Pancreas (tissue), 10 donors: Measurements from ENCODE around the gene RBM4. TPM values are rescaled to one million over a fixed set of nuclear protein-coding genes. Genes with fewer than 3 reads are reported as not detected.

Source experiments
- ATAC-seq, 4 donors: fragments of 200-7000 bp; cut with Tn5 transposase; one replicate each; pipeline versions ENCODE4 v1.8.0 to v1.9.1; 2020; ENCODE audit warnings: mild to moderate bottlenecking in 4 of 4, moderate library complexity in 4 of 4
- DNase-seq, 6 donors: peaks; one replicate each; pipeline ENCODE4 v3.0.0-alpha.2; 2020
- FAIRE-seq: peaks from 2 replicates; lab custom pipeline; 2012; peaks lifted over from hg19 to GRCh38; lab: Jason Lieb, UNC
- H3K27ac ChIP-seq, 4 donors: fragments of 200-600 bp; sonication (generic); 1 replicate in 3 of 4; 2 replicates in 1 of 4; pipeline versions ENCODE4 v1.5.0 to v1.8.0; 2020
- H3K27me3 ChIP-seq, 4 donors: fragments of 200-600 bp; one replicate each; pipeline ENCODE4 v1.8.0; 2021
- H3K36me3 ChIP-seq, 3 donors: fragments of 200-600 bp; sonication (generic) in 1 of 3; one replicate each; pipeline versions ENCODE4 v1.5.0 to v1.8.0; 2020 to 2021
- H3K4me1 ChIP-seq, 3 donors: fragments of 200-600 bp; one replicate each; pipeline ENCODE4 v1.8.0; 2021
- H3K4me3 ChIP-seq, 4 donors: fragments of 200-600 bp; sonication (generic) in 2 of 4; one replicate each; pipeline versions ENCODE4 v1.5.0 to v1.8.0; 2020 to 2021
- H3K9me3 ChIP-seq, 4 donors: fragments of 200-600 bp; one replicate each; pipeline ENCODE4 v1.8.0; 2021
- CTCF ChIP-seq, 4 donors: fragments of 200-600 bp; sonication (generic) in 3 of 4; IDR thresholded peaks; one replicate each; pipeline versions ENCODE4 v1.5.0 to v1.8.0; 2021; ENCODE audit warnings: antibody characterized with exemption in 4 of 4
- WGBS, 2 donors: extraction: QIAGEN DNeasy Blood & Tissue Kit; methylation state at CpG; one replicate each; pipeline ENCODE4 v1.1.7; 2013; 5-methylcytosine and 5-hydroxymethylcytosine counted together
- intact Hi-C, 3 donors: fragments of 100-400 bp; cut with DNase I; formaldehyde crosslinking; loops; one replicate each; pipeline versions ENCODE4 v1.11.1 to v1.14.2; 2022
- polyA plus RNA-seq, 2 donors: library from polyadenylated mRNA; stranded (reverse); fragments of 200-250 nt; gene quantifications; one replicate each; pipeline ENCODE4 v1.2.3, GENCODE V29; 2013
- total RNA-seq, 6 donors: library from RNA; stranded (reverse); fragmentation: NEBNext Ultra II Directional in 4 of 6; extraction: Animal tissue kit (Norgen Biotek cat#: 25700) in 4 of 6; gene quantifications; one replicate each; pipeline versions ENCODE4 v1.2.1 to v1.2.4, GENCODE V29; 2021 to 2023
- donor health status: healthy with polysubstance abuse.
- donor health status: DM: no; HTN: no; CAD: no; lungs with moderate emphysema.
- donor health status: DM: no; HTN: no; CAD: no.
- donor health status: control.
- donor health status: control.
- donor health status: Bipolar disorder and iron deficiency.
- donor health status: DM: yes; HTN: yes; CAD: no.
- donor health status: DM: no; HTN: no; CAD: no.
- donor health status: DM: no; HTN: no; CAD: no.
- donor health status: DM: yes; HTN: yes; CAD: no.

RBM4 gene
- total and polyA plus RNA-seq, 8 donors: 47.5 to 84.2 (median 65.1) TPM

- no peaks in the 10 kb centered on the region for H3K27me3 ChIP-seq
- no peak for ATAC-seq
- no peak for TF ChIP-seq CTCF (IDR thresholded peaks at IDR 0.05)
- H3K27ac ChIP-seq: no peak overlapping the region
- intact Hi-C loops: loop anchor here in 2 of 3 donors (5.0 kb wide), 2 partner anchors 141 to 151 kb away; partner anchors contain the start of gene RCE1 (in 1 of the 2)
- no peak overlapping the region for H3K4me3 ChIP-seq
- H3K36me3 ChIP-seq: peaks cover 0 to 30% (median 0%) of the 10 kb centered on the region in 3 donors
- no peaks in the 10 kb centered on the region for H3K9me3 ChIP-seq
- peak in 2 of 6 donors; percentile 45 to 67 for DNase-seq
- H3K4me1 ChIP-seq: no peaks in the 10 kb centered on the region
- WGBS, 2 donors: 91 to 92% methylated on average over 38 of the region's 38 CpGs
- FAIRE-seq: no peak
Observed at GRCh38 chr11:66691311-66691980, 52.9 kb downstream of the RBM4 start.

GRCh38 chr11:66692446-66692845 lies 53.9 kb downstream of the RBM4 start:
- Histone ChIP-seq H3K9me3 (no peaks in the 10 kb centered on the region), H3K27me3 (no peaks in the 10 kb centered on the region), H3K36me3 (peaks cover 0 to 30% (median 0%) of the 10 kb centered on the region in 3 donors), H3K4me3 (no peak overlapping the region), H3K27ac (no peak overlapping the region), H3K4me1 (no peaks in the 10 kb centered on the region)
- FAIRE-seq (no peak), ATAC-seq (no peak), DNase-seq (peak in 2 of 6 donors; percentile 48 to 62)
- no peak for TF ChIP-seq CTCF (IDR thresholded peaks at IDR 0.05)
- 90 to 93% methylated on average over 18 of the region's 18 CpGs for WGBS, 2 donors
- intact Hi-C loops: loop anchor here in 2 of 3 donors (5.0 kb wide), 2 partner anchors 140 to 150 kb away; partner anchors contain the start of gene RCE1 (in 1 of the 2)

GRCh38 chr11:66692871-66693331 lies 54.4 kb downstream of the RBM4 start:
- no peak overlapping the region for H3K27ac ChIP-seq
- 88 to 93% methylated on average over 20 of the region's 20 CpGs for WGBS, 2 donors
- intact Hi-C loops: loop anchor here in 2 of 3 donors (5.0 kb wide), 2 partner anchors 139 to 149 kb away; partner anchors contain the start of gene RCE1 (in 1 of the 2)
- DNase-seq (peak in 2 of 6 donors; percentile 46 to 63), FAIRE-seq (no peak), ATAC-seq (no peak)
- no peaks in the 10 kb centered on the region for H3K27me3 ChIP-seq
- no peaks in the 10 kb centered on the region for H3K9me3 ChIP-seq
- H3K36me3 ChIP-seq: peaks cover 0 to 33% (median 0%) of the 10 kb centered on the region in 3 donors
- H3K4me3 ChIP-seq: no peak overlapping the region
- no peak for TF ChIP-seq CTCF (IDR thresholded peaks at IDR 0.05)
- H3K4me1 ChIP-seq: no peaks in the 10 kb centered on the region

GRCh38 chr11:66693356-66694055 lies 55.0 kb downstream of the RBM4 start:
- ATAC-seq (no peak), DNase-seq (peak in 2 of 6 donors; percentile 46 to 49), FAIRE-seq (no peak)
- Histone ChIP-seq H3K4me3 (no peak overlapping the region), H3K36me3 (peaks cover 0 to 34% (median 0%) of the 10 kb centered on the region in 3 donors), H3K27me3 (no peaks in the 10 kb centered on the region), H3K4me1 (no peaks in the 10 kb centered on the region), H3K9me3 (no peaks in the 10 kb centered on the region), H3K27ac (no peak overlapping the region)
- WGBS, 2 donors: 90 to 91% methylated on average over 15 of the region's 15 CpGs
- no peak for TF ChIP-seq CTCF (IDR thresholded peaks at IDR 0.05)
- intact Hi-C loops: loop anchor here in 2 of 3 donors (5.0 kb wide), 2 partner anchors 139 to 149 kb away; partner anchors contain the start of gene RCE1 (in 1 of the 2)
